ENCODE results near the gene PPIA.
"Not testable (repeated sequence)": the region's sequence is repeated elsewhere in the genome, so short reads cannot be mapped to it uniquely, and the experiment has no call there.

PPIA gene

GRCh38 chr7:44827567-44827966, 31.1 kb downstream of the PPIA start:
- DNase-seq (ENCODE audit: low read depth in 2 of 2): no peak

- no peak for DNase-seq (ENCODE audit: low read depth in 2 of 2)
These were observed 42.3 kb downstream of the PPIA start for GRCh38 chr7:44838751-44839150.

- not testable (repeated sequence) for DNase-seq (ENCODE audit: low read depth in 2 of 2)
These were observed 46.2 kb downstream of the PPIA start for GRCh38 chr7:44842675-44843074.

- not testable (repeated sequence) for DNase-seq (ENCODE audit: low read depth in 2 of 2)
These were observed 47.0 kb downstream of the PPIA start for GRCh38 chr7:44843440-44843839.

- DNase-seq (ENCODE audit: low read depth in 2 of 2): no peak
These were observed 49.0 kb downstream of the PPIA start for GRCh38 chr7:44845451-44845850.

GRCh38 chr7:44846390-44846789, 49.9 kb downstream of the PPIA start:
- not testable (repeated sequence) for DNase-seq (ENCODE audit: low read depth in 2 of 2)

GRCh38 chr7:44846816-44847508, 50.5 kb downstream of the PPIA start:
- DNase-seq (ENCODE audit: low read depth in 2 of 2): no peak

- DNase-seq (ENCODE audit: low read depth in 2 of 2): peak; percentile 66 to 67
These were observed 51.0 kb downstream of the PPIA start for GRCh38 chr7:44847509-44847919.

GRCh38 chr7:44847920-44848634, 51.6 kb downstream of the PPIA start, which contains the start of gene H2AZ2:
TSS of gene H2AZ2 (minus strand) at chr7:44848087. CDS start at chr7:44847971, 116 bp downstream.
- DNase-seq (ENCODE audit: low read depth in 2 of 2): peak; percentile 100

GRCh38 chr7:44849259-44849884, 52.9 kb downstream of the PPIA start:
- DNase-seq (ENCODE audit: low read depth in 2 of 2): no peak

- DNase-seq (ENCODE audit: low read depth in 2 of 2): no peak
These were observed 53.5 kb downstream of the PPIA start for GRCh38 chr7:44849885-44850544.

GRCh38 chr7:44852590-44852989, 56.1 kb downstream of the PPIA start:
- no peak for DNase-seq (ENCODE audit: low read depth in 2 of 2)
